Activated T-helper 1 cell treated with anti-CD3 and anti-CD28 coated beads, Interleukin-2, amount 50 U/mL, for 16 hours (primary cell): ENCODE measurements around the gene MLIP.

Experiments used
- DNase-seq, 2 donors: peaks; one replicate each; pipeline ENCODE4 v3.0.0-alpha.2; 2020; ENCODE audit warnings: low read depth in 1 of 2, low spot score in 1 of 2

MLIP gene

GRCh38 chr6:54273214-54273820 is 162.1 kb downstream of the MLIP start:
- DNase-seq = no peak

GRCh38 chr6:54274383-54274782 is 163.1 kb downstream of the MLIP start:
- DNase-seq = no peak

- DNase-seq = no peak
Measured at GRCh38 chr6:54282186-54282585, 170.9 kb downstream of the MLIP start.

GRCh38 chr6:54284161-54284860 is 173.1 kb downstream of the MLIP start:
- no peak for DNase-seq

- DNase-seq = no peak
Measured at GRCh38 chr6:54285595-54285994, 174.4 kb downstream of the MLIP start.

GRCh38 chr6:54286141-54286540 is 174.9 kb downstream of the MLIP start:
- no peak for DNase-seq

GRCh38 chr6:54288474-54288873 is 177.2 kb downstream of the MLIP start:
- no peak for DNase-seq

- no peak for DNase-seq
Measured at GRCh38 chr6:54289426-54289825, 178.2 kb downstream of the MLIP start.

GRCh38 chr6:54291146-54291545 is 179.9 kb downstream of the MLIP start:
- DNase-seq = no peak

- DNase-seq = no peak
Measured at GRCh38 chr6:54291738-54292137, 180.5 kb downstream of the MLIP start.

GRCh38 chr6:54294965-54295532 is 183.8 kb downstream of the MLIP start:
- DNase-seq = no peak

GRCh38 chr6:54299542-54300269 is 188.5 kb downstream of the MLIP start:
- no peak for DNase-seq

- DNase-seq = no peak
Measured at GRCh38 chr6:54301770-54302169, 190.5 kb downstream of the MLIP start.

GRCh38 chr6:54307439-54307910 is 196.2 kb downstream of the MLIP start:
- DNase-seq = no peak

- DNase-seq = no peak
Measured at GRCh38 chr6:54308289-54308985, 197.2 kb downstream of the MLIP start, which contains the start of gene TINAG. TINAG (plus strand) TSS chr6:54308441; CDS start chr6:54308551, 110 bp downstream.

- DNase-seq = no peak
Measured at GRCh38 chr6:54308986-54309315, 197.7 kb downstream of the MLIP start.

GRCh38 chr6:54310377-54311152 is 199.3 kb downstream of the MLIP start:
- DNase-seq = no peak

- no peak for DNase-seq
Measured at GRCh38 chr6:54315656-54316055, 204.4 kb downstream of the MLIP start.
